Mammary epithelial cell (primary cell): Measurements from ENCODE around the gene UNC5A.

Source experiments
- CTCF ChIP-seq, 2 donors: IDR thresholded peaks in 1 of 2; conservative IDR thresholded peaks in 1 of 2; 2 replicates each; pipeline ENCODE4 v1.5.1; 2011 to 2012; ENCODE audit warnings: inconsistent platforms in 2 of 2, low read length in 2 of 2, mild to moderate bottlenecking in 2 of 2, control low read depth in 1 of 2, low read depth in 1 of 2; ENCODE audit not compliant: insufficient read depth in 1 of 2; ENCODE audit errors: extremely low read depth in 1 of 2
- EZH2 ChIP-seq: IDR thresholded peaks from 2 replicates; pipeline ENCODE4 v1.6.1; 2012; ENCODE audit warnings: low read length, inconsistent platforms, borderline replicate concordance

GRCh38 chr5:176792655-176793342, 17.6 kb upstream of the UNC5A start:
- TF ChIP-seq CTCF (conservative IDR thresholded peaks at IDR 0.05 in 1 of 2, IDR thresholded peaks at IDR 0.05 in 1 of 2; ENCODE audit: extremely low read depth in 1 of 2, insufficient read depth in 1 of 2, low read depth in 1 of 2, low read length in 2 of 2) (no peak), EZH2 (no peak)
